ENCODE results near the gene KCNC1.
A peak's percentile ranks its signal among the peaks of the same experiment; 100 is the strongest.

The KCNC1 gene

DNA sequence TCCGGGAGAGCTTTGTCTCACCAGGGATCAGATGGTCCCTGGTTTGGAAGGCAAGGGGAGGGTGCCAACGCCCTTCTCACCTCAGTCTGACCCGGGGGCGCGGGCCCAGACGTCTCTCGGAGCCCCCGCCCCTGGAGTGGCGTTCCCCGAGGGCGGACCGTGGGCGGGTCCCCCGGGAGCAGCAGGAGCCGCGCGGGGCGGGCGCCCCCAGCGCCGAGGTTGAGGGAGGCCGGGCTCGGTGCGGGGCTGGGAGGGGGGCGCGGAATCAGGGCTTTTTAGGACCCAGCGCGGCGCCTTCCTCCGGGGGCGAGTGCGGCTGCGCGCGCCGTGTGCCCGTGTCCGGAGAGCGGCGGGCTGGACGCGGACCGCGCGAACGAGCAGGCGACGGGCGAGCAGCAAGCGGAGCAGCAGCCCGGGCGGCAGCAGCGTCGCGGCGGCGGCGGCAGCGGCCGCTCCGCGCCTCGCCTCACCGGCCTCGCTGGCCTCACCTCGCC, at the start of gene KCNC1:
Gene KCNC1 (plus strand): TSS at position 364 of the 494 bp plus-strand sequence. CDS start 1,222 bp downstream, outside the sequence.
- no peaks in the 10 kb centered on the region for H3K9me3 ChIP-seq (ENCODE audit: control insufficient read depth, low read length)
- peak; percentile 64 for DNase-seq (ENCODE audit: low read depth)
- H3K36me3 ChIP-seq (ENCODE audit: control insufficient read depth, insufficient read depth, low read length, severe bottlenecking), result no peaks in the 10 kb centered on the region
- peak within 1 kb of the TSS; percentile 66 for H3K4me3 ChIP-seq (ENCODE audit: low read length)
- H3K4me1 ChIP-seq (ENCODE audit: control insufficient read depth, insufficient read depth, low read length), result peaks cover 5% of the 10 kb centered on the region
- H3K9ac ChIP-seq (ENCODE audit: low read length), result no peak within 1 kb of the TSS
- H3K27me3 ChIP-seq (replicated peaks; ENCODE audit: control insufficient read depth, insufficient read depth, low read length), result peaks cover 64% of the 10 kb centered on the region

DNA sequence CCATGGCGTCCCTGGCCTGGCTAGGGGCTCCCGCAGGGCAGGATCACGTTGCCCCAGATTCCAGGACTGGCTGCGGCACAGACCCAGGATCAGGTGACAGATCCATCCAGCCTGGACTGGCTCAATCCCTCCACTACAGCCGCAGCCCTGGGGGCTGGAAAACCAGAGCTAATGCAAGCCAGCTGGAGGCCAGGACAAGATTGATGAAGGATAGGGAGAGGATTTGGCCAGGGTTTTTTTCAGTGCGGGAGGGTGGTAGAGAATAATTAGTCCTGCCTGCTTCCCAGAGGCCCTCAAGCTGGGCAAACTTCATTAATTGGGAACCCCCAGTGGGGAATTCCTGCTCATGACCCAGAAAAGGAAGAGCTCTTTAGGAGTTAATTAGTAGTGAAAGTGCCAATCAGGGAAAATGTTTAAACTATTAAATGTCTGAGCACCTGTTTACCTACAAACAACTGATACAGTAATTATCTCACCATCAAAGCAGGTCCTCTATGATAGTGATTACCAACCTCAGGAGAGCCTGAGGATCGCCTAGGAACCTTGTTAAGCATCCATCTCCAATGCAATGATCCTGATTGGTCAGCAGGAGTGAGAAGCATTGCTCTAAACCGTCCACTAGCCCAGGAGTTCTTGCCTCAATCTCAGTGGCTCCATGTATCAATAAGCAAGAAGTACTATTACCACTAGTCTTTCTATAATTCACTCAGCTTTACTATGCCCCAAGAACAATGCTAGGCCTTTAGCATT, 48.2 kb upstream of the KCNC1 start:
- H3K9ac ChIP-seq (ENCODE audit: low read length), result no peak overlapping the region
- H3K27me3 ChIP-seq (replicated peaks; ENCODE audit: control insufficient read depth, insufficient read depth, low read length), result peaks cover 17% of the 10 kb centered on the region
- H3K9me3 ChIP-seq (ENCODE audit: control insufficient read depth, low read length), result no peaks in the 10 kb centered on the region
- no peaks in the 10 kb centered on the region for H3K4me1 ChIP-seq (ENCODE audit: control insufficient read depth, insufficient read depth, low read length)
- H3K4me3 ChIP-seq (ENCODE audit: low read length), result no peak overlapping the region
- H3K36me3 ChIP-seq (ENCODE audit: control insufficient read depth, insufficient read depth, low read length, severe bottlenecking), result no peaks in the 10 kb centered on the region
- peak; percentile 37 for DNase-seq (ENCODE audit: low read depth)

DNA sequence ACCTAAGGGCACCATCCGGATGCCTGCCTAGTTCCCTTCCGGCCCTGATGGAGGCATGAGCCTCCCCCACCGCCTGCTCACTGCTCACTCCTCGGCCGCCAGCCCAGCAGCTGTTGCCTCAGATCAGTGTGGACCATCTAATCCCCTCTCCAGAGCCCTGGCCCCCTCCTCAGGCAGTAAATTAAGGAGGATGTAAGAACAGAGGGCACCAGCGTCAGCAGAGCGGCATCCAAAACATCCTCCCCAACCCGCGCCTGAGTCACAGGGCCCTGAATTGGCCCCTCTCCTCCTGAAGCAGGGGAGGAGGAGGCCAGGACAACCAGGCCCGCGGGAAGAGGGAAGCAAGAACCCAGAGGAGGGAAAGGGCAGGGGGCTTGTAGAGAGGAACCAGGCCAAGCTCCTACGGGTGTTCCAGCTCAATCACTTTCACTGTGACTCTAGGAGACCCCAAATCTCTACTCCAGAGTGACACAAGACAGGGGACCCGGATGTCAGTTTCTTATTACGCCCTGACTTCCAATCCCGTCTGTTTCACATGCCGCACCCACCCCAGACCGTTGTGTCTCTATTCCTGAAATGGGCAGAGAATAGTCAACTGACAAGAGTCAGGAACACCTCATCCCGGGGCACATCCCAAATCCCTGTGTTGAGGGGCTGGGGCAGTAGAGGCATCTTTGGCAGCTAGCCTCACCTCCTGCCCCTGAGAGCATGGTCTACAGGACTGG, 46.5 kb upstream of the KCNC1 start:
- no peaks in the 10 kb centered on the region for H3K36me3 ChIP-seq (ENCODE audit: control insufficient read depth, insufficient read depth, low read length, severe bottlenecking)
- H3K4me3 ChIP-seq (ENCODE audit: low read length), result no peak overlapping the region
- DNase-seq (ENCODE audit: low read depth), result no peak
- no peaks in the 10 kb centered on the region for H3K9me3 ChIP-seq (ENCODE audit: control insufficient read depth, low read length)
- no peak overlapping the region for H3K9ac ChIP-seq (ENCODE audit: low read length)
- peaks cover 30% of the 10 kb centered on the region for H3K27me3 ChIP-seq (replicated peaks; ENCODE audit: control insufficient read depth, insufficient read depth, low read length)
- no peaks in the 10 kb centered on the region for H3K4me1 ChIP-seq (ENCODE audit: control insufficient read depth, insufficient read depth, low read length)

DNA sequence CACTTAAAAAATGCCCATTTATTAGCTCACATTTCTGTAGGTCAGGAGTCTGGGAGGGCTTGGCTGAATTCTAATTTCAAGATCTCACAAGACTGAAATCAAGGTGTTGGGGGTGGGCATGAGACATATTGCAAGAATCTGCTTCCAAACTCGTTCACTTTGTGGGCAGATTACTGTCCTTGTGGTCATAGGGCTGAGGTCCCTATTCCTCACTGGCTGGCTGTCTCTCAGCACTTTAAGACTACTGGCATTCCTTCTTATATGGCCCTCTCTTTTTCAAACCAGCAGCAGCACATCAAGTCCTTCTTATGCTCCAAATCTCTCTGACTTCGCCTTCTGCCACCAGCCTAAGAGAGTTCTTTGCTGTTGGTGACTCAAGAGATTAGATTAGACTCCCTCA, 43.0 kb upstream of the KCNC1 start:
- H3K9me3 ChIP-seq (ENCODE audit: control insufficient read depth, low read length), result no peaks in the 10 kb centered on the region
- no peak overlapping the region for H3K9ac ChIP-seq (ENCODE audit: low read length)
- H3K27me3 ChIP-seq (replicated peaks; ENCODE audit: control insufficient read depth, insufficient read depth, low read length), result peaks cover 49% of the 10 kb centered on the region
- H3K4me1 ChIP-seq (ENCODE audit: control insufficient read depth, insufficient read depth, low read length), result no peaks in the 10 kb centered on the region
- no peak overlapping the region for H3K4me3 ChIP-seq (ENCODE audit: low read length)
- no peaks in the 10 kb centered on the region for H3K36me3 ChIP-seq (ENCODE audit: control insufficient read depth, insufficient read depth, low read length, severe bottlenecking)
- no peak for DNase-seq (ENCODE audit: low read depth)

DNA sequence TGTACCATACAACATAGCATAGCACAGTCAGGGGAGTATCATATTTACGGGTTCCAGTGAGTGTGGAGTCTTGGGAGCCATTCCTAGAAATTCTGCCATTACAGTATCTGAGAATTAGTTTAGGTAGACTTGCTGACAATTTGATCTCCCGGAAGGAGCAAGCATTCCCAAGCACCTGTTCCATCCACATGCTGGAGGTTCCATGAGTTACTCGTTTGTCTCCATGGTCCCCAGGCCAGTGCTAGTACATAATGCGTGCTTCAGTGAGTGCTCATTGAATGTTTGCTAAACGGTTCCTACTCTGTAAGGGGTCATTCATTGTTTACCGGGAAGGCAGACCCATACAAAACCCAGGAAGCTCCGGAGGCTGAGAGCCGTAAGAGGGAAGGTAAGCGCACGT, 42.6 kb upstream of the KCNC1 start:
- Histone ChIP-seq H3K4me1 (ENCODE audit: control insufficient read depth, insufficient read depth, low read length) (no peaks in the 10 kb centered on the region), H3K27me3 (replicated peaks; ENCODE audit: control insufficient read depth, insufficient read depth, low read length) (peaks cover 53% of the 10 kb centered on the region), H3K4me3 (ENCODE audit: low read length) (no peak overlapping the region), H3K9me3 (ENCODE audit: control insufficient read depth, low read length) (no peaks in the 10 kb centered on the region), H3K9ac (ENCODE audit: low read length) (no peak overlapping the region), H3K36me3 (ENCODE audit: control insufficient read depth, insufficient read depth, low read length, severe bottlenecking) (no peaks in the 10 kb centered on the region)
- DNase-seq (ENCODE audit: low read depth), result no peak

DNA sequence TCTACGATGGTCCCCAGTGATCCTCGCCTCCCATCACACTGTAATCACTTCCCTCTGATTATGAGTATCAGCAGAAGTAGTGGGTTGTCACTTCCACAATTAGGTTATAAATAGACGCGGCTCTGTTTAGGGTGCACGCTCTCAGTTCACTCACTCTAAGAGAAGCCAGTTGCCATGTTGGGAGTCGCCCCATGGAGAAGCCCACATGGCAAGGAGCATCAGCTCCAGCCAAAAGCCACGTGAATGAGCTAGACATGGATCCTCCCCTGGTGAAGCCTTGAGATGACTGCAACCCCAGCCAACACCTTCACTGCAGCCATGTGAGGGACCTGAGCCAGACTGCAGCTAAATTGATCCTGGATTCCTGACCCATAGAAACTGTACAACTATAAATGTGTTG, 41.6 kb upstream of the KCNC1 start:
- H3K36me3 ChIP-seq (ENCODE audit: control insufficient read depth, insufficient read depth, low read length, severe bottlenecking), result no peaks in the 10 kb centered on the region
- H3K9ac ChIP-seq (ENCODE audit: low read length), result no peak overlapping the region
- H3K4me3 ChIP-seq (ENCODE audit: low read length), result no peak overlapping the region
- peaks cover 62% of the 10 kb centered on the region for H3K27me3 ChIP-seq (replicated peaks; ENCODE audit: control insufficient read depth, insufficient read depth, low read length)
- no peaks in the 10 kb centered on the region for H3K9me3 ChIP-seq (ENCODE audit: control insufficient read depth, low read length)
- no peak for DNase-seq (ENCODE audit: low read depth)
- no peaks in the 10 kb centered on the region for H3K4me1 ChIP-seq (ENCODE audit: control insufficient read depth, insufficient read depth, low read length)

DNA sequence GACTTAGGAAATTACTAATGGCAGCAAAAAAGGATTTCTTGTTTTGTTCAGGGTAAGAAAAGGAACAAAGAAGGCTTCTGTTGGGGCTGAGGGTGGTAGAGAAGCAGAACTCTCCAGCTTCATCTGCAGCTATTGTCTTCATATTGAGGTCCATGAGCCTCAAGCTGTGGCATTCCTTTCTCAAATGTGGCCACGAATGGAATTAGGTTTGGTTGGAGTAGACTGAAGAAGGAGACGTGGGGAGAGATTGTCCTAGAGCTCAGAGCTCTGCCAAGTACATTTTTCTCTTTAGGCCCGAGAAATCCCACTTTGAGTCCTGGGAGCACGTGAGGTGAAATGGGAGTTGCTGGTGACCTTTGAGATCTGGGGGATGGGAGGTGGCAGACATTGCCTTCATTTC, 41.0 kb upstream of the KCNC1 start:
- Histone ChIP-seq H3K27me3 (replicated peaks; ENCODE audit: control insufficient read depth, insufficient read depth, low read length) (peaks cover 62% of the 10 kb centered on the region), H3K4me3 (ENCODE audit: low read length) (no peak overlapping the region), H3K9ac (ENCODE audit: low read length) (no peak overlapping the region), H3K36me3 (ENCODE audit: control insufficient read depth, insufficient read depth, low read length, severe bottlenecking) (no peaks in the 10 kb centered on the region), H3K4me1 (ENCODE audit: control insufficient read depth, insufficient read depth, low read length) (no peaks in the 10 kb centered on the region), H3K9me3 (ENCODE audit: control insufficient read depth, low read length) (no peaks in the 10 kb centered on the region)
- no peak for DNase-seq (ENCODE audit: low read depth)

DNA sequence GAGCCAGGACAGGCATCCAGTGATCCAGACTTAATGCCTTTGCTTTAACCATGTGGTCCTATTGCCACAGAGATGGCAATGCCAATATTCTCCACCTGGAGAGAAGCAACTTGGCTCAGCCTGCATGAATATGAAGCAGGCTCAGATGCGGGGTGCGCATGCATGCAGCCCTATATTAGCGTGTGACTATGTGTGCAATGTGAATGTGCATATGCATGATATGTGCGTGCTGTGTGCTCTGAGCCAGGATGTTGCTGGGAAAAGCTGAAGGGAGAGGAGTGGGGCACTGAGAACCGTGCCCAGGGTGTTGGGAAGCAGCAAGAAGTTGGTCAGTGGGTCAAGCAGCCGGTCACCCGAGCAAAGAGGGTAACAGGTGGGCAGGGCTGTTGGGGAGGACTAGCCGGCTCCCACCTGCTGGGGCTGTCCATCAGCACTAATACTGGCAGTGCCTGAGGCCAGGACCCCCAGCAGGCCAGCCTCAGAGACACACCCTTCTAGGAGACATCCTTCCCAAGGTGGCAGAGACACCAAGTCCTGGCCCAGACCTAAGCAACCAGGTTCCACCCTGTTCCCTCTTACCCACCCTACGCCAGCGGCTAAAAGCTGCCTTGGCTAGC, 40.0 kb upstream of the KCNC1 start:
- H3K27me3 ChIP-seq (replicated peaks; ENCODE audit: control insufficient read depth, insufficient read depth, low read length), result peaks cover 58% of the 10 kb centered on the region

DNA sequence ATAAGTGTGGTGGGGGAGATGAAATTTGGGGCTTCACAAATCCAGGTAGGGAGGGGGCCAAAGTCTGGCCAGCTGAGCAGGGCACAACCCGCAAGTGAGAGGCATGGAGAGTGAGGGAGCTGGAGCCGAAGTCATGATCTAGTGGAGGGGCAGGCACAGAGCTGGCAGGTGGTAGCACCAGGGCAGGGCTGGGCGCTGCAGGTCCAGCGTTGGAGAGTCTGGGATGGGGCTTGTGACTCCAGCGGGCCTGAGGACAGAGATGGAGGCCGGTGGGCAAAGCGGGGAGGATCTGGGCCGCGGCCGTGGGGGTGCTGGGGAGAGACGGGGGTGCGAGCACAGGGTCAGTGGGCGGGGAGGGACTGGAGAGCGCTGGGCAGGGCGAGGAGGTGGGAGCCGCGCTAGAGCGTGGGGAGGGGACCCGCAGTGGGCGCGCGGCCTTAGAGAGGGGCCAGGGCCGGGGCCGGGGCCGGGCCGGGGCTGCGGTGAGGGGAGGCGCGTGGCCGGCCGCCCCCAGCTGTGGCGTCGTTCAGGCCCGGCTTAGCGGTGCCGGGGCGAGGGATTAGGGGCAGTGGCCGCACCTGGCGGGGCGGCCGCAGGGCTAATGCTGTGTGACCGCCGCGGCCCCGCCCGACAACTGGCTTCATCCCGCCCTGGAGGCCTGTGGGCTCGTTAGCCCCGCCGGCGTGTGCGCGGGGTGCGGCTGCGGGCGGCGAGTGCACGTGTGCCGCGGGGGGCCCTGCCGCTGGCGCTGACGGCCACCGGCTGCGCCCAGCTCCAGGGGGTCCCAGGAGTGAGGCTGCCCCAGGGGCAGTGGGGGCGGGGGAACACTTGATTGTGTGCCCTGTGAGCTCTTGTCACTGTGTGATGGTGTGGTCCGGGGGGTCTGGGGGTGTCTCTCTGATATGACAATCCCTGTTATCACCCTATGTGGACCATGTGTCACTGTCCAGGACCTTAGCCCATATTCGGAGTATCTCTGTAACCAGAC, 38.8 kb upstream of the KCNC1 start:
- Histone ChIP-seq H3K4me1 (ENCODE audit: control insufficient read depth, insufficient read depth, low read length) (no peaks in the 10 kb centered on the region), H3K9ac (ENCODE audit: low read length) (no peak overlapping the region), H3K36me3 (ENCODE audit: control insufficient read depth, insufficient read depth, low read length, severe bottlenecking) (no peaks in the 10 kb centered on the region), H3K9me3 (ENCODE audit: control insufficient read depth, low read length) (no peaks in the 10 kb centered on the region), H3K27me3 (replicated peaks; ENCODE audit: control insufficient read depth, insufficient read depth, low read length) (peaks cover 58% of the 10 kb centered on the region), H3K4me3 (ENCODE audit: low read length) (no peak overlapping the region)
- no peak for DNase-seq (ENCODE audit: low read depth)

More for the DNA sequence above, 40.0 kb upstream of the KCNC1 start:
- Histone ChIP-seq H3K9me3 (ENCODE audit: control insufficient read depth, low read length) (no peaks in the 10 kb centered on the region), H3K4me3 (ENCODE audit: low read length) (no peak overlapping the region), H3K36me3 (ENCODE audit: control insufficient read depth, insufficient read depth, low read length, severe bottlenecking) (no peaks in the 10 kb centered on the region), H3K4me1 (ENCODE audit: control insufficient read depth, insufficient read depth, low read length) (no peaks in the 10 kb centered on the region), H3K9ac (ENCODE audit: low read length) (no peak overlapping the region)
- no peak for DNase-seq (ENCODE audit: low read depth)

DNA sequence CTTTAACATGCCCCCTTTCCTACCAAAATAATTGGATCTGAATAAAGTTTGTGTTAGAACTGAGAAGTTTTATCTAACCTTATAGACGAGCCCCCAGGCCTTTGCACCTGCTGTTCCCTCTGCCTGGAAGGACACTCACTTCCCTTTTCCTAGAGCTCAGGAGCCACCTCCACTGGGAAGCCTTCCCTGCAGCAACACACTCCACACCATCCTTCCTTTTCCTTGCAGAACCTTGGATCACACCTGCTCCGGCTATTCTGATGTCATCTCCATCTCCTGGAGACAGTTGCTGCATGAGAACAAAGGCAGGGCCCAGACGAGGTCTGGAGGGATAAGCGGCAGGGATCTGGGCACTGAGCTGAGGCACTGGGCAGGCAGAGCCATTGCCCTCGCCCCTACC, 37.8 kb upstream of the KCNC1 start:
- Histone ChIP-seq H3K36me3 (ENCODE audit: control insufficient read depth, insufficient read depth, low read length, severe bottlenecking) (no peaks in the 10 kb centered on the region), H3K4me3 (ENCODE audit: low read length) (no peak overlapping the region), H3K4me1 (ENCODE audit: control insufficient read depth, insufficient read depth, low read length) (no peaks in the 10 kb centered on the region), H3K27me3 (replicated peaks; ENCODE audit: control insufficient read depth, insufficient read depth, low read length) (peaks cover 53% of the 10 kb centered on the region), H3K9me3 (ENCODE audit: control insufficient read depth, low read length) (no peaks in the 10 kb centered on the region), H3K9ac (ENCODE audit: low read length) (no peak overlapping the region)
- DNase-seq (ENCODE audit: low read depth), result no peak
